Right ventricle myocardium inferior (tissue), 1 donor: ENCODE results near the gene C21orf58. TPM values are rescaled to one million over a fixed set of nuclear protein-coding genes. Genes with fewer than 3 reads are reported as not detected.
"Not testable (repeated sequence)": the region's sequence is repeated elsewhere in the genome, so short reads cannot be mapped to it uniquely, and the experiment has no call there.

Experiments
- ATAC-seq: fragments of 200-7000 bp; cut with Tn5 transposase; one replicate; pipeline ENCODE4 v1.9.1; 2020; ENCODE audit warnings: mild to moderate bottlenecking, moderate library complexity
- DNase-seq: peaks from one replicate; pipeline ENCODE4 v3.0.0; 2021; ENCODE audit errors: missing footprints
- intact Hi-C: fragments of 100-400 bp; cut with DNase I; formaldehyde crosslinking; loops from one replicate; pipeline ENCODE4 v1.11.0; 2022
- total RNA-seq: library from RNA; stranded (reverse); fragmentation: NEBNext Ultra II Directional; extraction: Animal tissue kit (Norgen Biotek cat#: 25700); gene quantifications from one replicate; pipeline ENCODE4 v1.2.1, GENCODE V29; 2021
- donor health status: DM: no; HTN: yes; CAD: no; lungs with severe emphysema.

The C21orf58 gene
- total RNA-seq, 1 donor from 2014 or later: 1.2 TPM

- ATAC-seq, DNase-seq, intact Hi-C loops: not testable (repeated sequence)
Observed at GRCh38 chr21:46310260-46310659, 13.4 kb downstream of the C21orf58 start.

DNA sequence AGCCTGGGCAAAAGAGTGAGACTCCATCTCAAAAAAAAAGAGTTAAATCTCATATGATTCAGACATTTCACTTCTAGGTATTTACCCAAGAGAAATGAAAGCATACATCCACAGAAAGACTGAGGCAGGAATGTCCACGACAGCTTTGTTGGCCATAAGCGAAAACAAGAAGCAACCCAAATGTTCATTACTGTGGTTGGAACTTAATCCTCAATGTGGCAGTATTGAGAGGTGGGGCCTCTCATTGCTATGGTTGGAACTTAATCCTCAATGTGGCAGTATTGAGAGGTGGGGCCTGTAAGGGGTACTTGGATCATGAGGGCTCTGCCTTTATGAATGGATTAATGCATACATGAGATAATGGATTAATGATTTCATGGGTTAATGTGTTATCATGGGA lies 15.2 kb downstream of the C21orf58 start:
- DNase-seq (no peak), ATAC-seq (no peak)
- intact Hi-C loops: no loop called here

DNA sequence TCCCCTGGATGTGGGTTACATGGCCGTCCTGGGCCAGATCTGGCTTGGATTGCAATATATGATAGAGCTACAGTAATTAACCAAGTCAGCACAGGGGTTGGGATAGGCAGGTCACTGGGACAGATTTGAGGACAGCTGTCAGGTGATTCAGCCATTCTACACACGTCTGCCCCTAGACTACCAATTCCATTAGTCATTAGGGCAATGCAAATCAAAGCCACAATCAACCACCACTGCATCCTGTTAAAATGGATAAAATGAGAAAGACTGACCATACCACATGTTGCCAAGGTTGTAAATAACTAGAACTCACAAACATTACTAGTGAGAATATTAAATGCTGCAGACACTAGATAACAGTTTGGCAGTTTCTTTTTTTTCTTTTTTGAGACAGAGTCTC lies 16.0 kb downstream of the C21orf58 start:
- intact Hi-C loops: no loop called here
- DNase-seq (no peak), ATAC-seq (no peak)

GRCh38 chr21:46304955-46305354 lies 18.7 kb downstream of the C21orf58 start:
- intact Hi-C loops: no loop called here

DNA sequence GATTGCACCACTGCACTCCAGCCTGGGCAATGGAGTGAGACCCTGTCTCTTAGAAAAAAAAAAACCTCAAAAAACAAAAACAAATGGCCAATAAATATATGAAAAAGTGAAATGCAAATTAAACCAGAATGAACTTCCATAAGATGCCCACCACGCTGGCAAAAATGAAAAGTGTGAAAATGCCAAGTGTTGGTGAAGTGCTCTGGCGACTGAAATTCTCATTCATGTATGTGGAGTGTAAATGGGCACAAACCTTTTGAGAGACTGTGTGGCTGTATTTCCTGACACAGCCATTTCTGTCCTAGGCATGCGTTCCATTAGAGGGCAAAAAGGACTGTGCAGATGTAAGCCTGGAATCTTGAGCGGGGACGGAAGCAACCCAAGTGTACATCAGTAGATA lies 19.2 kb downstream of the C21orf58 start:
- DNase-seq (no peak), ATAC-seq (no peak)
- intact Hi-C loops: no loop called here

More at GRCh38 chr21:46304955-46305354, 18.7 kb downstream of the C21orf58 start:
- DNase-seq: no peak
- no peak for ATAC-seq

GRCh38 chr21:46301759-46302158 lies 21.9 kb downstream of the C21orf58 start:
- DNase-seq: no peak
- no peak for ATAC-seq
- intact Hi-C loops: no loop called here

DNA sequence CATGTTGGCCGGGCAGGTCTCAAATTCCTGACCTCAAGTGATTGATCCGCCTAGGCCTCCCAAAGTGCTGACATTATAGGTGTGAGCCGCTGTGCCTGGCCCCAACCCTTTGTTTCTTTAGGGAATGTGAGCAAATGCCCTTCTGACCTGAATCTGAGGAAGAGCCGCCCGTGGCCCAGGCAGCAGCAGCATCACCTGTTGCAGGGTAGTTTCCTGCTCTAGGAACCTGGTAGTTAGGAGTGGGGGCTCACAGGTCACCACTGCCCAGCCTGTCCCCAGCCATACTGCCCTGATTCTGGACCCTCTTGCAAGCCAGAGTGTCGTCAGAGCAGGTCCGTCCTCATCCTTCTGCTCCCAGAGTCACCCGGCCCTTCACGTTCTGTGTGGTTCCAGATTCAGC lies 24.5 kb downstream of the C21orf58 start:
- ATAC-seq (no peak), DNase-seq (no peak)
- intact Hi-C loops: no loop called here

DNA sequence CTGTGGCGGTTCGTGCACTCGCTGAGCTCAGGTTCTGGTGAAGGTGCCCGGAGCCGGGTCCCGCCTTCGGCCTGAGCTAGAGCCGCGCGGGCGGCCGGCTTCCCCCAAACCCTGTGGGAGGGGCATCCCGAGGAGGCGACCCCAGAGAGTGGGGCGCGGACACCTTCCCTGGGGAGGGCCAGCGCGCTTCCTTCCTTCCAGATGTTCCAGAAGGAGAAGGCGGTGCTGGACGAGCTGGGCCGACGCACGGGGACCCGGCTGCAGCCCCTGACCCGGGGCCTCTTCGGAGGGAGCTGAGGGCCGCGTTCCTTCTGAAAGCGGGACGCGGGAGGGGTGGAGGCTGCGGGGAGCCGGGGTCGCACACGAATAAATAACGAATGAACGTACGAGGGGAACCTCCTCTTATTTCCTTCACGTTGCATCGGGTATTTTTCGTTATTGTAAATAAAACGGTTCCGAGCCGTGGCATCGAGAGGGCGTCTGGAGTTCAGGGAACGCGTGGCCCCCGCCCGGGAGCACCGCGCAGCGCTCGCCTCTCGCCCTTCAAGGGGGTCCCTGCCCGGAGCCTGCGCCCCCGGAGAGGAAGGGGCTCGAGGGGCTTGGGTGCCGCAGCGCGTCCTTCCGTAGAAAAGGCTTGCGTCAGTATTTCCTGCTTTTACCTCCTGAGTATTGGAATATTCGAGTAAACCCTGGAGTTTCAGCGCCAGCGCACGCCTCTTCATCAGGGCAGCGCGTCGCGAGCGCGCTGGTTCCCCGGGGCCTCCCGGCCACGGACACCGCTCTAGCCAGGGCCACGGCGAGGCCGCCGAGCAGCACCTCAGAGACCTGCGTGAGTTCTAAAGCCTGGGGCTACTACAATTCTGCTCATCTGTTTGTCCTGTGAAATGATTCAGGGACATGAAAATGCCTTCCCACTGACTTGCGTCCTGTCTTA lies 26.1 kb downstream of the C21orf58 start:
- intact Hi-C loops: no loop called here
- DNase-seq (peak; percentile 76), ATAC-seq (peak; percentile 32)

GRCh38 chr21:46295996-46296752 lies 27.5 kb downstream of the C21orf58 start:
- DNase-seq (peak; percentile 95), ATAC-seq (peak; percentile 97)
- intact Hi-C loops: no loop called here

GRCh38 chr21:46295177-46295770 lies 28.4 kb downstream of the C21orf58 start:
- intact Hi-C loops: no loop called here
- no peak for DNase-seq
- ATAC-seq: peak; percentile 20

DNA sequence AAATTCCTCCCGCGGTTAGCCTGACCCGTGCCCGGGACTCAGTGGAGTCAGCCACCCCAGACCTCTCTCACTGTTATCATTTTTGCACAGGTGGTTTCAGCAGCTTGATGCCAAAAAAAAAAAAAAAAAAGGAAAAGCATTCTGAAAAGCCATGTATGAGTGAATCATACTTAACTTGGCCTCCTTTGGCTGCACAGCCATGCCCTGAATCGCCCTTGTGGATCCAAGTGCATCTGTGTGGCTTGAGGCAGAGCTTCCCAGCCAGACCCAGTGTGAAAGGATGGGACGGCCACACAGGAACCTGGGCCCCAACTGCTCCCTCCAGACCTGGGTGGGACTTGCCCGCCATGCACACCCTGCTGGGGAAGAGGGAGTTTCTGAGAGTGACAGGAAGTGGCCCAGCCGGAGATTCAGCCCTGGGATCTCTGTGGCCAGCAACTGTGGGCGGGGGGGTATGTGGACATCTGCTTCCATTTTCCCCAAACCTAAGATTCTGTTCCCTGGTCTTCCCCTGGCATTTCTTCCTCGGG lies 29.0 kb downstream of the C21orf58 start:
- DNase-seq (no peak), ATAC-seq (no peak)
- intact Hi-C loops: no loop called here

DNA sequence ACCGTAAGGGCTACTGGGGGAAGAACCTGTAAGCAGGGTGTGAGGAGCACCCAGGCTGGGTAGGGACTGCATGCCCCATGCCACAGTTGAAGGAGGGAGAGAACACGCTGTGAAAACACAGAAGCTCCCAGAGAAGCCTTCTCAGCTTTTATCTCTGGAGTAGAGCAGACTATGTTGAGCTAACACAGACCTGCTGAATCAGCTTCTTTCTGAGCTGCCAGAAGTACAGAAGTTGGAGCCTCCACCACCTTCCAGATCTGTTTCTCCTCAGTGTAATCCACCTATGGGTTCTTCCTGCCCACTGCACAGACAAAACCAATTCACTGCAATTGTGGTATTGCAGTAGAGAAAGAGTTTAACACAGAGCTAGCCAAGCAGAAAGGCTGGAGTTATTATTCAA lies 32.1 kb downstream of the C21orf58 start:
- intact Hi-C loops: no loop called here
- DNase-seq (no peak), ATAC-seq (no peak)

- DNase-seq (no peak), ATAC-seq (no peak)
- intact Hi-C loops: loop anchor here (5.0 to 10.0 kb wide), 3 partner anchors 33 to 315 kb away; partner anchors contain the start of genes C21orf58, LSS and PCNT
Observed at GRCh38 chr21:46289655-46290179, 34.0 kb downstream of the C21orf58 start.

- DNase-seq (no peak), ATAC-seq (no peak)
- intact Hi-C loops: loop anchor here (5.0 to 10.0 kb wide), 3 partner anchors 35 to 313 kb away; partner anchors contain the start of genes C21orf58, LSS and PCNT
Observed at GRCh38 chr21:46287541-46287940, 36.1 kb downstream of the C21orf58 start.

GRCh38 chr21:46286648-46287002 lies 37.0 kb downstream of the C21orf58 start:
- DNase-seq: no peak
- intact Hi-C loops: loop anchor here (5.0 to 10.0 kb wide), 3 partner anchors 36 to 312 kb away; partner anchors contain the start of genes C21orf58, LSS and PCNT
- ATAC-seq: no peak

DNA sequence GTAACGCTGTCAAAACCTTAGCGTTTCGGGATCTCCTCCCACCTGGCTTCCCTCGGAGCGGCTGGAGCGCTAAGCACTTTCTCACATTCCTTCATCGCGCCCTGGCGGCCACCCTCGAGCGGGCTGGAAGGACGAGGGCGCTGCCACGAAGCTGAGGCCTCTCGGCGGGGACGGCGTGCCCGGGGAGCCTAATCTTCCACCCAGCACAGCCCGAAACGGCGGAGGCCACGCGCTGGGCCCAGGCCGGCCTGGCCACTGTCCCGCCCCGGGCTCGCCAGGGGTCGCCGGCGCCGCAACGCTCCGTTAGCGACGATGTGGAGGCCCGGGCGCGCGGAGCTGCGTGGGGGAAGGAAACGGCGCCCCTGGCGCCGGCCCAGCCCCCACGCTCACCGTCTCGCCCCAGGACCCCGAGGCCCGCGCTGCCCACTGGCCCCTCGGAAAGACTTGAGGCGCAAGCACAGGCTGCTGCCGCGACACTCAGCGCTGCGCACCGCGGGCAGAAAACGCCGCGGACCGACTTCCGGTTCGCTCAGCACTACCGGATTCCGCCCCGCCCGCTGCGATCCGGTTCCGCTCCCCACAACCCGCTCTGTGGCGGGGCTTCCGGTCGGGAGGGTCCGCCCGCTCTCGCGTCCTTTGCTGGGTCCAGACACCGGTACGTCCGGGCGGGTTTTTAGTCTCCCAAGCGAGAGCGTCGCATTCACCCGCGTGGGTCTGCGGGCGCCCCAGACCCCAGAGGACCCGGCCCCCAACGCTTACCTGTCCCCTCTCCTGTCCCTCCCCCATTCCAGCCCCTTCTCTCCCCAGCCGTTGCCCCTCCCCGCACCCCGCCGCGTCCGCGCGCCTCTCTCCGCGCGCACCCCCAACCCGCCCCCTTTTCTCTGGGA lies 37.7 kb downstream of the C21orf58 start, which contains the start of gene YBEY:
YBEY (plus strand) TSS at position 582 of the 887 bp plus-strand sequence. CDS start 572 bp downstream, outside the sequence.
- ATAC-seq (peak; percentile 97), DNase-seq (peak; percentile 93)
- intact Hi-C loops: loop anchor here (5.0 to 10.0 kb wide), 3 partner anchors 36 to 311 kb away; partner anchors contain the start of genes C21orf58, LSS and PCNT

DNA sequence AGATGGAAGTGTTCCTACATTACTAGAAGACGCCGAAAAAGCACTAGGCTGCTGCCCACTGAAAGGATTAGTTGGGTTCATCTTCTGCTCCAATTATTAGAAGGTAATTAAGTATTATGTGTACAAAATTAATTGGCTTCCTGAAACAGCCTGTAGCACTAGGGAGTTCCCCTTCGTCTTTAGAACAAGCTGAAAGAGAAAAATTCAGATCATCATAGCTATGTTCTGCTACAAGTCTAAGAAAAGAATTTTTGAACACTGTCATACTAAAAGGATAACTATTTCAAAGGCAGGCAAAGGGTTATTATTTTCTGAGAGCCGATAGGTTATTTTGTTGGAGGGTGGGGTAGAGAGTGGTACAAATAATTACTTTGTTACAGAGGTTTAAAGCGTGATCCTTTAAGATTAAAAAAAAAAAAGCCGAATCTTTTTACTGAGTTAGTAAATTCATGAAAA lies 38.4 kb downstream of the C21orf58 start, which contains the start of gene MCM3AP:
MCM3AP (minus strand) TSS at position 406 of the 456 bp plus-strand sequence; CDS start at position 81, 325 bp downstream.
- no peak for ATAC-seq
- DNase-seq: no peak
- intact Hi-C loops: loop anchor here (5.0 to 10.0 kb wide), 3 partner anchors 37 to 310 kb away; partner anchors contain the start of genes C21orf58, LSS and PCNT
